Lower leg skin (tissue), 3 donors: ENCODE measurements around the gene CNIH4.

Source experiments
- CTCF ChIP-seq, 3 donors: fragments of 450-650 bp; IDR thresholded peaks; one replicate each; pipeline ENCODE4 v1.5.1; 2016; ENCODE audit warnings: antibody characterized with exemption in 3 of 3, mild to moderate bottlenecking in 3 of 3, moderate library complexity in 2 of 3
- POLR2A ChIP-seq, 2 donors: fragments of 450-650 bp; IDR thresholded peaks; one replicate each; pipeline ENCODE4 v1.6.1; 2016 to 2017; ENCODE audit warnings: antibody characterized with exemption in 2 of 2, mild to moderate bottlenecking in 1 of 2, moderate library complexity in 1 of 2

DNA sequence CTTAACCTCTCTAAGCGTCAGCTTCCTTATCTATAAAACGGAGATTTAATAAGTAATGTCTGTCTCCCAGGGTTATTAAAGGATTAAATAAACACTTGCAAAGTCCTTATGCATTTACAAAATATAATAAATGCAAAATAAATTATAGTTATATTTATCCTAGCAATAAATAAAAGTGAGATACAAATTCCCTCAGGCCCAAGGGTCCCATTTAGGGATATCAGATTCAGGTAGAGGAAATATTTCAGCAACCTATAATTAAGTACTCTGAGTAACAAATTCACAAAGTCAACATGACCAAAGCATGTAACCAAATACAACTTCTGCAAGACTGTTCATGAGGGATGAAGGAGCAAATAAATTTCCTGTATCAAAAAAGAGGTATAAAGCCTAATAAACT lies 44.7 kb upstream of the CNIH4 start:
- no peak for TF ChIP-seq CTCF (IDR thresholded peaks at IDR 0.05)
- TF ChIP-seq POLR2A (IDR thresholded peaks at IDR 0.05) = no peak
